Activated naive CD4-positive, alpha-beta T cell treated with anti-CD3 and anti-CD28 coated beads for 36 hours (primary cell): Measurements from ENCODE around the gene ANKRD6. TPM values are rescaled to one million over a fixed set of nuclear protein-coding genes. Genes with fewer than 3 reads are reported as not detected.

ENCODE experiments used
- CTCF ChIA-PET: fragments of 350-600 bp; sonication (Branson Sonifier 250); formaldehyde crosslinking; loops from one replicate; lab custom pipeline; 2021; ENCODE audit warnings: antibody characterized with exemption; lab: Charles Lee
- DNase-seq: peaks from one replicate; pipeline ENCODE4 v3.0.0-alpha.2; 2020
- H3K27ac Mint-ChIP-seq: one replicate; pipeline ENCODE4 v1.8.0; 2021; ENCODE audit warnings: mild to moderate bottlenecking, mixed read lengths
- H3K27me3 Mint-ChIP-seq: one replicate; pipeline ENCODE4 v1.8.0; 2021; ENCODE audit warnings: low read depth, mixed read lengths
- H3K36me3 Mint-ChIP-seq: one replicate; pipeline ENCODE4 v1.8.0; 2021; ENCODE audit warnings: low read depth, mixed read lengths
- H3K4me1 Mint-ChIP-seq: one replicate; pipeline ENCODE4 v1.8.0; 2021; ENCODE audit warnings: low read depth, mixed read lengths
- H3K4me3 Mint-ChIP-seq: one replicate; pipeline ENCODE4 v1.8.0; 2021; ENCODE audit warnings: mild to moderate bottlenecking, moderate library complexity, mixed read lengths
- H3K9me3 Mint-ChIP-seq: one replicate; pipeline ENCODE4 v1.8.0; 2021; ENCODE audit warnings: mixed read lengths
- intact Hi-C: fragments of 100-400 bp; cut with micrococcal nuclease; formaldehyde crosslinking; loops from one replicate; pipeline ENCODE4 v1.15.1; 2023
- total RNA-seq, 2 experiments: library from RNA; stranded (reverse); gene quantifications; one replicate each; pipeline ENCODE4 v1.2.3, GENCODE V29; 2021

The ANKRD6 gene
- total RNA-seq, 2 experiments from 2014 or later, result 1.5 to 1.6 TPM

GRCh38 chr6:89650579-89650978 lies 217.6 kb downstream of the ANKRD6 start:
- Mint-ChIP-seq H3K27me3 (no peaks in the 10 kb centered on the region), H3K4me3 (no peak overlapping the region), H3K4me1 (no peaks in the 10 kb centered on the region), H3K36me3 (peaks cover 27% of the 10 kb centered on the region), H3K9me3 (no peaks in the 10 kb centered on the region), H3K27ac (no peak overlapping the region)
- CTCF ChIA-PET, result interaction anchor here (0.7 kb wide), 1 partner anchor 310 kb away, joined by 3 read pairs; no protein-coding TSS in a partner anchor
- no peak for DNase-seq
- intact Hi-C loops, result no loop called here

GRCh38 chr6:89655122-89655521 lies 222.2 kb downstream of the ANKRD6 start:
- intact Hi-C loops, result no loop called here
- Mint-ChIP-seq H3K36me3 (peaks cover 39% of the 10 kb centered on the region), H3K9me3 (no peaks in the 10 kb centered on the region), H3K27ac (no peak overlapping the region), H3K27me3 (no peaks in the 10 kb centered on the region), H3K4me1 (no peaks in the 10 kb centered on the region), H3K4me3 (no peak overlapping the region)
- CTCF ChIA-PET, result no interaction called here
- DNase-seq, result no peak

GRCh38 chr6:89657445-89658158 lies 224.7 kb downstream of the ANKRD6 start:
- Mint-ChIP-seq H3K4me3 (no peak overlapping the region), H3K27ac (no peak overlapping the region), H3K36me3 (peaks cover 29% of the 10 kb centered on the region), H3K27me3 (no peaks in the 10 kb centered on the region), H3K9me3 (no peaks in the 10 kb centered on the region), H3K4me1 (no peaks in the 10 kb centered on the region)
- intact Hi-C loops, result no loop called here
- CTCF ChIA-PET, result no interaction called here
- DNase-seq, result no peak

GRCh38 chr6:89660981-89661380 lies 228.0 kb downstream of the ANKRD6 start:
- Mint-ChIP-seq H3K27me3 (no peaks in the 10 kb centered on the region), H3K4me1 (no peaks in the 10 kb centered on the region), H3K27ac (no peak overlapping the region), H3K36me3 (peaks cover 38% of the 10 kb centered on the region), H3K9me3 (no peaks in the 10 kb centered on the region), H3K4me3 (no peak overlapping the region)
- intact Hi-C loops, result no loop called here
- CTCF ChIA-PET, result interaction anchor here (1.2 kb wide), 1 partner anchor 229 kb away, joined by 3 read pairs; no protein-coding TSS in a partner anchor
- no peak for DNase-seq

GRCh38 chr6:89661559-89661958 lies 228.6 kb downstream of the ANKRD6 start:
- no peak for DNase-seq
- Mint-ChIP-seq H3K4me3 (no peak overlapping the region), H3K4me1 (no peaks in the 10 kb centered on the region), H3K27me3 (no peaks in the 10 kb centered on the region), H3K9me3 (no peaks in the 10 kb centered on the region), H3K27ac (no peak overlapping the region), H3K36me3 (peaks cover 37% of the 10 kb centered on the region)
- intact Hi-C loops, result no loop called here
- CTCF ChIA-PET, result interaction anchor here (0.9 to 1.2 kb wide), 2 partner anchors 29 to 229 kb away, joined by 3 read pairs; no protein-coding TSS in a partner anchor

GRCh38 chr6:89662659-89663223 lies 229.8 kb downstream of the ANKRD6 start:
- H3K27me3 Mint-ChIP-seq, result no peaks in the 10 kb centered on the region
- H3K4me1 Mint-ChIP-seq, result no peaks in the 10 kb centered on the region
- H3K4me3 Mint-ChIP-seq, result no peak overlapping the region
- no peak overlapping the region for H3K27ac Mint-ChIP-seq
- H3K36me3 Mint-ChIP-seq, result peaks cover 27% of the 10 kb centered on the region
- DNase-seq, result no peak
- no peaks in the 10 kb centered on the region for H3K9me3 Mint-ChIP-seq
- intact Hi-C loops, result no loop called here
- CTCF ChIA-PET, result no interaction called here

GRCh38 chr6:89667872-89668556 lies 235.1 kb downstream of the ANKRD6 start:
- DNase-seq, result no peak
- Mint-ChIP-seq H3K36me3 (peaks cover 36% of the 10 kb centered on the region), H3K4me1 (no peaks in the 10 kb centered on the region), H3K9me3 (no peaks in the 10 kb centered on the region), H3K4me3 (no peak overlapping the region), H3K27ac (no peak overlapping the region), H3K27me3 (no peaks in the 10 kb centered on the region)
- CTCF ChIA-PET, result interaction anchor here (1.3 kb wide), 1 partner anchor 11 kb away, joined by 3 read pairs; no protein-coding TSS in a partner anchor
- intact Hi-C loops, result no loop called here

GRCh38 chr6:89669002-89669401 lies 236.1 kb downstream of the ANKRD6 start:
- H3K4me1 Mint-ChIP-seq, result no peaks in the 10 kb centered on the region
- H3K27me3 Mint-ChIP-seq, result no peaks in the 10 kb centered on the region
- intact Hi-C loops, result no loop called here
- DNase-seq, result no peak
- no peak overlapping the region for H3K4me3 Mint-ChIP-seq
- no peak overlapping the region for H3K27ac Mint-ChIP-seq
- no peaks in the 10 kb centered on the region for H3K9me3 Mint-ChIP-seq
- CTCF ChIA-PET, result interaction anchor here (1.3 kb wide), 1 partner anchor 10 kb away, joined by 3 read pairs; no protein-coding TSS in a partner anchor
- H3K36me3 Mint-ChIP-seq, result peaks cover 35% of the 10 kb centered on the region

- CTCF ChIA-PET, result no interaction called here
- H3K4me1 Mint-ChIP-seq, result no peaks in the 10 kb centered on the region
- intact Hi-C loops, result no loop called here
These were observed 238.1 kb downstream of the ANKRD6 start for GRCh38 chr6:89670935-89671565.

GRCh38 chr6:89675949-89676748 lies 243.2 kb downstream of the ANKRD6 start:
- CTCF ChIA-PET, result interaction anchor here (0.6 kb wide), 1 partner anchor 295 kb away, joined by 4 read pairs; no protein-coding TSS in a partner anchor

More at GRCh38 chr6:89670935-89671565, 238.1 kb downstream of the ANKRD6 start:
- no peak overlapping the region for H3K4me3 Mint-ChIP-seq
- peaks cover 35% of the 10 kb centered on the region for H3K36me3 Mint-ChIP-seq
- H3K27me3 Mint-ChIP-seq, result no peaks in the 10 kb centered on the region
- DNase-seq, result no peak
- H3K27ac Mint-ChIP-seq, result no peak overlapping the region
- no peaks in the 10 kb centered on the region for H3K9me3 Mint-ChIP-seq

GRCh38 chr6:89678531-89678930 lies 245.6 kb downstream of the ANKRD6 start:
- Mint-ChIP-seq H3K9me3 (no peaks in the 10 kb centered on the region), H3K4me3 (no peak overlapping the region), H3K27ac (no peak overlapping the region), H3K27me3 (no peaks in the 10 kb centered on the region), H3K4me1 (no peaks in the 10 kb centered on the region), H3K36me3 (peaks cover 51% of the 10 kb centered on the region)
- intact Hi-C loops, result no loop called here
- DNase-seq, result no peak
- CTCF ChIA-PET, result interaction anchor here (0.7 to 1.2 kb wide), 2 partner anchors 25 to 306 kb away, joined by 3 to 4 read pairs; no protein-coding TSS in a partner anchor

More at GRCh38 chr6:89675949-89676748, 243.2 kb downstream of the ANKRD6 start:
- Mint-ChIP-seq H3K27me3 (no peaks in the 10 kb centered on the region), H3K36me3 (peaks cover 53% of the 10 kb centered on the region), H3K4me1 (no peaks in the 10 kb centered on the region), H3K9me3 (no peaks in the 10 kb centered on the region), H3K27ac (no peak overlapping the region), H3K4me3 (no peak overlapping the region)
- intact Hi-C loops, result no loop called here
- no peak for DNase-seq
